ENCODE results near the gene PKHD1. TPM values are rescaled to one million over a fixed set of nuclear protein-coding genes. Genes with fewer than 3 reads are reported as not detected.

The PKHD1 gene
- total RNA-seq, 1 donor from 2014 or later, result 0.49 TPM

- H3K27ac ChIP-seq, result no peak overlapping the region
- no peaks in the 10 kb centered on the region for H3K4me1 ChIP-seq
- H3K36me3 ChIP-seq, result no peaks in the 10 kb centered on the region
- TF ChIP-seq POLR2A (IDR thresholded peaks at IDR 0.05) (no peak), CTCF (IDR thresholded peaks at IDR 0.05) (no peak), POLR2AphosphoS5 (IDR thresholded peaks at IDR 0.05; ENCODE audit: insufficient read depth in 1 of 2, low read depth in 1 of 2) (no peak)
- no peaks in the 10 kb centered on the region for H3K27me3 ChIP-seq
- no peak overlapping the region for H3K4me3 ChIP-seq
- no peak for DNase-seq (ENCODE audit: extremely low spot score in 2 of 2)
- intact Hi-C loops (cut with DNase I), result no loop called here
- no peaks in the 10 kb centered on the region for H3K9me3 ChIP-seq
These were observed 45.9 kb upstream of the PKHD1 start for GRCh38 chr6:52133324-52133723.

- DNase-seq (ENCODE audit: extremely low spot score in 2 of 2), result no peak
- Histone ChIP-seq H3K36me3 (no peaks in the 10 kb centered on the region), H3K27me3 (no peaks in the 10 kb centered on the region), H3K27ac (no peak overlapping the region), H3K9me3 (no peaks in the 10 kb centered on the region), H3K4me3 (no peak overlapping the region), H3K4me1 (no peaks in the 10 kb centered on the region)
- intact Hi-C loops (cut with DNase I), result no loop called here
- TF ChIP-seq POLR2AphosphoS5 (IDR thresholded peaks at IDR 0.05; ENCODE audit: insufficient read depth in 1 of 2, low read depth in 1 of 2), result no peak
- no peak for TF ChIP-seq POLR2A (IDR thresholded peaks at IDR 0.05)
- TF ChIP-seq CTCF (IDR thresholded peaks at IDR 0.05), result no peak
These were observed 44.9 kb upstream of the PKHD1 start for GRCh38 chr6:52132292-52132691.

GRCh38 chr6:52130440-52130839 lies 43.0 kb upstream of the PKHD1 start:
- H3K4me1 ChIP-seq, result no peaks in the 10 kb centered on the region
- no peaks in the 10 kb centered on the region for H3K36me3 ChIP-seq
- H3K27me3 ChIP-seq, result no peaks in the 10 kb centered on the region
- intact Hi-C loops (cut with DNase I), result no loop called here
- DNase-seq (ENCODE audit: extremely low spot score in 2 of 2), result no peak
- H3K4me3 ChIP-seq, result no peak overlapping the region
- TF ChIP-seq CTCF (IDR thresholded peaks at IDR 0.05) (no peak), POLR2AphosphoS5 (IDR thresholded peaks at IDR 0.05; ENCODE audit: insufficient read depth in 1 of 2, low read depth in 1 of 2) (no peak), POLR2A (IDR thresholded peaks at IDR 0.05) (no peak)
- no peak overlapping the region for H3K27ac ChIP-seq
- no peaks in the 10 kb centered on the region for H3K9me3 ChIP-seq

GRCh38 chr6:52127957-52128356 lies 40.5 kb upstream of the PKHD1 start:
- Histone ChIP-seq H3K4me3 (no peak overlapping the region), H3K36me3 (no peaks in the 10 kb centered on the region), H3K4me1 (no peaks in the 10 kb centered on the region), H3K27ac (no peak overlapping the region), H3K9me3 (no peaks in the 10 kb centered on the region), H3K27me3 (no peaks in the 10 kb centered on the region)
- intact Hi-C loops (cut with DNase I), result no loop called here
- TF ChIP-seq POLR2AphosphoS5 (IDR thresholded peaks at IDR 0.05; ENCODE audit: insufficient read depth in 1 of 2, low read depth in 1 of 2) (no peak), POLR2A (IDR thresholded peaks at IDR 0.05) (no peak), CTCF (IDR thresholded peaks at IDR 0.05) (no peak)
- no peak for DNase-seq (ENCODE audit: extremely low spot score in 2 of 2)

GRCh38 chr6:52126231-52126630 lies 38.8 kb upstream of the PKHD1 start:
- Histone ChIP-seq H3K27me3 (no peaks in the 10 kb centered on the region), H3K9me3 (no peaks in the 10 kb centered on the region), H3K4me3 (no peak overlapping the region), H3K36me3 (no peaks in the 10 kb centered on the region), H3K27ac (no peak overlapping the region), H3K4me1 (no peaks in the 10 kb centered on the region)
- DNase-seq (ENCODE audit: extremely low spot score in 2 of 2), result no peak
- intact Hi-C loops (cut with DNase I), result no loop called here
- no peak for TF ChIP-seq POLR2AphosphoS5 (IDR thresholded peaks at IDR 0.05; ENCODE audit: insufficient read depth in 1 of 2, low read depth in 1 of 2)
- TF ChIP-seq POLR2A (IDR thresholded peaks at IDR 0.05), result no peak
- TF ChIP-seq CTCF (IDR thresholded peaks at IDR 0.05), result no peak
